Endodermal cell (in vitro differentiated cells): Measurements from ENCODE around the gene KDM7A. TPM values are rescaled to one million over a fixed set of nuclear protein-coding genes. Genes with fewer than 3 reads are reported as not detected.

Experiments used
- DNase-seq: peaks from one replicate; pipeline ENCODE4 v3.0.0-alpha.2; 2017
- H3K27ac ChIP-seq: 2 replicates; pipeline ENCODE4 v1.5.1; 2013; ENCODE audit warnings: mild to moderate bottlenecking, low read depth, low read length, moderate library complexity
- H3K27me3 ChIP-seq: 2 replicates; pipeline ENCODE4 v1.6.1; 2013; ENCODE audit warnings: mild to moderate bottlenecking, low read length, moderate library complexity; ENCODE audit not compliant: insufficient read depth, control insufficient read depth, poor library complexity, severe bottlenecking
- H3K36me3 ChIP-seq: 2 replicates; pipeline ENCODE4 v1.7.0; 2013; ENCODE audit warnings: mild to moderate bottlenecking, low read length, moderate library complexity; ENCODE audit not compliant: control insufficient read depth, insufficient read depth
- H3K4me1 ChIP-seq: one replicate; pipeline ENCODE4 v1.7.0; 2013; ENCODE audit warnings: low read length; ENCODE audit not compliant: control insufficient read depth, insufficient read depth
- H3K4me3 ChIP-seq: 2 replicates; pipeline ENCODE4 v1.5.1; 2013; ENCODE audit warnings: mild to moderate bottlenecking, low read length, moderate library complexity
- H3K9ac ChIP-seq: 2 replicates; pipeline ENCODE4 v1.6.1; 2013; ENCODE audit warnings: mild to moderate bottlenecking, low read length, moderate library complexity; ENCODE audit not compliant: poor library complexity, severe bottlenecking; ENCODE audit errors: extremely low read depth
- H3K9me3 ChIP-seq: 2 replicates; pipeline ENCODE4 v1.6.1; 2013; ENCODE audit warnings: mild to moderate bottlenecking, low read length, moderate library complexity; ENCODE audit not compliant: control insufficient read depth
- H3K27ac Mint-ChIP-seq: 2 replicates; pipeline ENCODE4 v1.8.0; 2020; ENCODE audit warnings: mixed read lengths
- H3K27me3 Mint-ChIP-seq: 2 replicates; pipeline ENCODE4 v1.8.0; 2021; ENCODE audit warnings: mild to moderate bottlenecking, mixed read lengths; ENCODE audit not compliant: insufficient read depth
- H3K36me3 Mint-ChIP-seq: 2 replicates; pipeline ENCODE4 v1.8.0; 2020; ENCODE audit warnings: low read depth, mixed read lengths
- H3K4me1 Mint-ChIP-seq: 2 replicates; pipeline ENCODE4 v1.8.0; 2020; ENCODE audit warnings: mixed read lengths
- H3K4me3 Mint-ChIP-seq: 2 replicates; pipeline ENCODE4 v1.8.0; 2020; ENCODE audit warnings: mild to moderate bottlenecking, moderate library complexity, mixed read lengths
- H3K9me3 Mint-ChIP-seq: 2 replicates; pipeline ENCODE4 v1.8.0; 2020; ENCODE audit warnings: mild to moderate bottlenecking, mixed read lengths
- CTCF ChIP-seq: fragments of 200-600 bp; sonication (generic); conservative IDR thresholded peaks from 2 replicates; pipeline ENCODE4 v1.5.0; 2021; ENCODE audit warnings: antibody characterized with exemption, mild to moderate bottlenecking
- WGBS, 2 experiments: methylation state at CpG; one replicate each; pipeline versions ENCODE4 v1.1.5 to v1.1.7; 2013; ENCODE audit warnings: missing lambda C conversion rate in 2 of 2, mixed read lengths in 1 of 2; ENCODE audit not compliant: insufficient coverage in 1 of 2, insufficient read length in 1 of 2; 5-methylcytosine and 5-hydroxymethylcytosine counted together
- total RNA-seq, 2 donors: library from RNA; stranded (reverse); fragmentation: NEBNext Ultra II Directional in 1 of 2; extraction: Animal tissue kit (Norgen Biotek cat#: 25700) in 1 of 2; gene quantifications; 2 replicates in 1 of 2; 3 replicates in 1 of 2; pipeline ENCODE4 v1.2.1, GENCODE V29; 2021

KDM7A gene
- total RNA-seq, 2 donors from 2014 or later: 22.9 to 24.5 TPM

GRCh38 chr7:140142031-140142430 is 34.8 kb downstream of the KDM7A start:
- H3K4me1 Mint-ChIP-seq: peaks cover 9% of the 10 kb centered on the region
- peaks cover 18% of the 10 kb centered on the region for H3K36me3 Mint-ChIP-seq

GRCh38 chr7:140141256-140141655 is 35.5 kb downstream of the KDM7A start:
- no peak for DNase-seq
- Mint-ChIP-seq H3K36me3 (peaks cover 18% of the 10 kb centered on the region), H3K4me1 (peaks cover 2% of the 10 kb centered on the region), H3K9me3 (no peaks in the 10 kb centered on the region), H3K27me3 (no peaks in the 10 kb centered on the region), H3K27ac (no peak overlapping the region), H3K4me3 (no peak overlapping the region)
- H3K27ac ChIP-seq: no peak overlapping the region
- no peak for TF ChIP-seq CTCF
- H3K9ac ChIP-seq: no peak overlapping the region
- H3K4me3 ChIP-seq: no peak overlapping the region
- H3K9me3 ChIP-seq: no peaks in the 10 kb centered on the region
- no peaks in the 10 kb centered on the region for H3K4me1 ChIP-seq
- H3K27me3 ChIP-seq: no peaks in the 10 kb centered on the region
- peaks cover 2% of the 10 kb centered on the region for H3K36me3 ChIP-seq
- 97% methylated on average over 3 of the region's 3 CpGs; no CpG with 5 or more reads in 1 of the 2 experiments for WGBS, 2 experiments

More at GRCh38 chr7:140142031-140142430, 34.8 kb downstream of the KDM7A start:
- H3K36me3 ChIP-seq: no peaks in the 10 kb centered on the region
- H3K9ac ChIP-seq: no peak overlapping the region
- no peak for TF ChIP-seq CTCF
- no peaks in the 10 kb centered on the region for H3K27me3 ChIP-seq
- H3K27ac Mint-ChIP-seq: no peak overlapping the region
- no peak overlapping the region for H3K27ac ChIP-seq
- no peak overlapping the region for H3K4me3 ChIP-seq
- no peak overlapping the region for H3K4me3 Mint-ChIP-seq
- DNase-seq: no peak
- H3K9me3 Mint-ChIP-seq: no peaks in the 10 kb centered on the region
- H3K9me3 ChIP-seq: no peaks in the 10 kb centered on the region
- H3K4me1 ChIP-seq: no peaks in the 10 kb centered on the region
- H3K27me3 Mint-ChIP-seq: no peaks in the 10 kb centered on the region

- H3K36me3 Mint-ChIP-seq: peaks cover 16% of the 10 kb centered on the region
- Histone ChIP-seq H3K27me3 (no peaks in the 10 kb centered on the region), H3K4me3 (no peak overlapping the region), H3K9me3 (no peaks in the 10 kb centered on the region), H3K27ac (no peak overlapping the region), H3K9ac (no peak overlapping the region), H3K4me1 (no peaks in the 10 kb centered on the region), H3K36me3 (peaks cover 21% of the 10 kb centered on the region)
- H3K9me3 Mint-ChIP-seq: no peaks in the 10 kb centered on the region
- DNase-seq: no peak
- no peaks in the 10 kb centered on the region for H3K27me3 Mint-ChIP-seq
- H3K27ac Mint-ChIP-seq: no peak overlapping the region
- 100% methylated on average over 1 to 2 of the region's 2 CpGs for WGBS, 2 experiments
- no peak overlapping the region for H3K4me3 Mint-ChIP-seq
- TF ChIP-seq CTCF: no peak
- no peaks in the 10 kb centered on the region for H3K4me1 Mint-ChIP-seq
These were observed 39.7 kb downstream of the KDM7A start for GRCh38 chr7:140137078-140137477.
